ENCODE measurements around the gene FARSA. TPM values are rescaled to one million over a fixed set of nuclear protein-coding genes. Genes with fewer than 3 reads are reported as not detected.
A peak's percentile ranks its signal among the peaks of the same experiment; 100 is the strongest.

FARSA gene
- total RNA-seq, 2 donors from 2014 or later: 25.9 to 35.6 TPM

DNA sequence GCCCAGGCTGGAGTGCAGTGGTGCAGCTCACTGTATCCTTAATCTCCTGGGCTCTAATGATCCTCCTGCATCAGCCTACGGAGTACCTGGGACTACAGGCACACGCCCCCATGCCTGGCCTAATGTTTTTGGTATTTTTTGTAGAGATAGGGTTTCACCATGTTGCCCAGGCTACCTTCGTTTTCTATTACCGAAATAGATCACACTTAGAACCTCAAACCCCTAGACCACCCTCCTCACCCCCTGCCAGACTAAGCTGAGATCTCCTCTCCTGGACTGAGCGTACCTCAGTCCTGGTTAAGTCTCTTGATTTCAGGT, 46.9 kb downstream of the FARSA start:
- intact Hi-C loops (cut with DNase I): no loop called here
- DNase-seq (no peak), ATAC-seq (no peak)
- H3K9me3 ChIP-seq: peaks cover 0 to 6% (median 0%) of the 10 kb centered on the region in 3 donors
- 78 to 79% methylated on average over 5 of the region's 5 CpGs for WGBS, 2 donors
- H3K4me3 ChIP-seq: no peak overlapping the region
- no peaks in the 10 kb centered on the region for H3K27me3 ChIP-seq
- TF ChIP-seq, protein P1, sequence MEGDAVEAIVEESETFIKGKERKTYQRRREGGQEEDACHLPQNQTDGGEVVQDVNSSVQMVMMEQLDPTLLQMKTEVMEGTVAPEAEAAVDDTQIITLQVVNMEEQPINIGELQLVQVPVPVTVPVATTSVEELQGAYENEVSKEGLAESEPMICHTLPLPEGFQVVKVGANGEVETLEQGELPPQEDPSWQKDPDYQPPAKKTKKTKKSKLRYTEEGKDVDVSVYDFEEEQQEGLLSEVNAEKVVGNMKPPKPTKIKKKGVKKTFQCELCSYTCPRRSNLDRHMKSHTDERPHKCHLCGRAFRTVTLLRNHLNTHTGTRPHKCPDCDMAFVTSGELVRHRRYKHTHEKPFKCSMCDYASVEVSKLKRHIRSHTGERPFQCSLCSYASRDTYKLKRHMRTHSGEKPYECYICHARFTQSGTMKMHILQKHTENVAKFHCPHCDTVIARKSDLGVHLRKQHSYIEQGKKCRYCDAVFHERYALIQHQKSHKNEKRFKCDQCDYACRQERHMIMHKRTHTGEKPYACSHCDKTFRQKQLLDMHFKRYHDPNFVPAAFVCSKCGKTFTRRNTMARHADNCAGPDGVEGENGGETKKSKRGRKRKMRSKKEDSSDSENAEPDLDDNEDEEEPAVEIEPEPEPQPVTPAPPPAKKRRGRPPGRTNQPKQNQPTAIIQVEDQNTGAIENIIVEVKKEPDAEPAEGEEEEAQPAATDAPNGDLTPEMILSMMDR (IDR thresholded peaks at IDR 0.05): no peak
- no peak for TF ChIP-seq POLR2A (IDR thresholded peaks at IDR 0.05)
- H3K36me3 ChIP-seq (replicated peaks in 1 of 2; ENCODE audit: insufficient read depth in 1 of 2, low read depth in 2 of 2): no peaks in the 10 kb centered on the region
- peaks cover 26% of the 10 kb centered on the region for H3K4me1 ChIP-seq
- no peak overlapping the region for H3K27ac ChIP-seq

DNA sequence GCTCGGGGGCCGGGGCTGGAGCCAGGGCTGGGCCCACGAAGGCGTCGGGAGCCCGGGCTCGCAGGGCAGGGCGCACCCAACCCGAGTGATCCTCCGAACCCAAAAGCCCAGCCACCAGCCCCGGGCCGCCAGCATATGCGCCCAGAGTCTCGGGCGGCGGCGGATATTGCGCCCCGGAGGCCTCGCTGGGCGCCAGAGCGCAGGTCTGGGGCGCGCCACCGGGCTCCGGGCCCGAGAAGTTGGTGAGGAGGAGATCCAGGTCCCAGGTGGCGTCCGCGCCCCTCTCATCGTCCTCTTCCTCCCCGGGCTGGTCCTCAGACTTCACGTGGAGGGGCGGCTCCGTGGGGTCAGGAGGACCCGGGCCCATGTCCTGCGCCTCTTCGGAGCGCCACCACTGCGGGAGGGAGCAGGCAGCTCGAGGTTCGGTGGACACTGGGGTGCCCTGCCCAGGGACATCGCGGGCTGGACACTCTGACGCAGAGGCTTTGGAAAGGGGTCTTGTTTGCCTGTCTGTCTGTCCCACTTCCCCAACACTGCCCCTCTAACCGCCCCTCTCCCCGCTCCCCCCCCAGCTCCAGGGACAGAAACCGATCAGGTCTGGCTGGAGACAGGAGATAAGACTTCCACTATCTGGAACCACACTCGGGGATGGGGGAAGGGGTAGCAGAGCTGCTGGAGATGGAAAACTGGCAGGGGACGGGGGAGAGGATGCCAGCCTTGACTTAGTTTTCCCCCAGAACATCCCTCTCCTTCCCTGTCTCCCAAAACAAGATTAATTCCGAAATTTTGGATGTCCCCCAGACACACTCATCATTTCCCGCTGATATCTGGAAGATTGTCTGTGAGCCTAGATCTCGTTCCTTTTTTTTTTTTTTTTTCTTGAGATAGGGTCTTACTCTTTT, 47.5 kb downstream of the FARSA start:
- peak overlapping the region in 3 of 4 donors; percentile 29 to 70 (median 52) for H3K27ac ChIP-seq
- intact Hi-C loops (cut with DNase I): no loop called here
- peak overlapping the region in 1 of 2 donors; percentile 37 for H3K4me3 ChIP-seq
- no peaks in the 10 kb centered on the region for H3K27me3 ChIP-seq
- 8 to 18% methylated on average over 9 to 45 of the region's 53 CpGs for WGBS, 2 donors
- TF ChIP-seq, protein P1 (IDR thresholded peaks at IDR 0.05): no peak
- no peak for TF ChIP-seq POLR2A (IDR thresholded peaks at IDR 0.05)
- peaks cover 0 to 6% (median 0%) of the 10 kb centered on the region in 3 donors for H3K9me3 ChIP-seq
- H3K4me1 ChIP-seq: peaks cover 23% of the 10 kb centered on the region
- H3K36me3 ChIP-seq (replicated peaks in 1 of 2; ENCODE audit: insufficient read depth in 1 of 2, low read depth in 2 of 2): no peaks in the 10 kb centered on the region
- ATAC-seq (no peak), DNase-seq (no peak)

DNA sequence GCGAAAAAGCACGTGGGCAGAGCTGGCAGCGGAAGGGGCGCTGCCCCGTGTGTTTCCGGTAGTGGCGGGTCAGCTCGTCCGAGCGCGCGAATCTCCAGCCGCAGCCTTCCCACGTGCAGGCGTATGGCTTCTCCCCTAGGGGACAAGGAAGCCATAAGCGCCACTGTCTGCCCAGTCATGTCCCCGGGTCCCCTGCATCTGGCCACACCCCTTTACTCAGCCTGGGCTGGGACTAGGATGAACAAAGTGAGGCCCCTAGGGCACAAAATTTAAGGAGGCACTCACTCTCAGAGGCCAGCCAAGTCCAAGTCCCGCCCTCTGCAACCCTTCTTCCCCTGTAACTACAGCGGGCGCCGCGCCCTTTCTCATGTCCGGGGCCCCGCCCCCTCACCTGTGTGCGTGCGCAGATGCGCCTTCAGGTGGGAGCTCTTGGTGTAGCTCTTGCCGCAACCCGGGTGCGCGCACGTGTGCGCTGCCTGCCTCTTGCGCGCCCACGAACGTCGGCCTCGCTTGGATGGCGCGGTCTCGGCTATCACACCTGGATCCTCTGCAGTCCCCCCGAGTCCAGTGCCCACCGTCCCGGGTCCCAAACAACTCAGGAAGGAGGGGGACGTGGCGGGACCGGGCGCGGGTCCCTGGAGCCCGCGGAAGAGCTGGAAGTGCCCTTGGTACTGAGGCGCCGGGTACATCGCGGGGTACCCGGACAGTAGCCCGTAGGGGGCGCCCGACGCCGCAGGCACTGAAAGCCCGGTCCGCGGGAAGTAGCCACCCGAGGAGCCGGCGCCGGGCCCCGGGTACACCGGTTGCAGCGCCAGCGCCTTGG, 48.4 kb downstream of the FARSA start:
- Histone ChIP-seq H3K4me3 (peak overlapping the region in 1 of 2 donors; percentile 37), H3K27ac (peak overlapping the region in 3 of 4 donors; percentile 52 to 70 (median 56)), H3K9me3 (peaks cover 0 to 6% (median 0%) of the 10 kb centered on the region in 3 donors), H3K4me1 (peaks cover 24% of the 10 kb centered on the region), H3K27me3 (no peaks in the 10 kb centered on the region), H3K36me3 (replicated peaks in 1 of 2; ENCODE audit: insufficient read depth in 1 of 2, low read depth in 2 of 2) (no peaks in the 10 kb centered on the region)
- TF ChIP-seq, protein P1 (IDR thresholded peaks at IDR 0.05): peak; percentile 51 to 70 (median 64)
- peak; percentile 22 to 61 (median 56) for TF ChIP-seq POLR2A (IDR thresholded peaks at IDR 0.05)
- DNase-seq (peak; percentile 91 to 97 (median 94)), ATAC-seq (peak; percentile 64)
- intact Hi-C loops (cut with DNase I): no loop called here
- WGBS, 2 donors: 0 to 4% methylated on average over 11 to 73 of the region's 73 CpGs

DNA sequence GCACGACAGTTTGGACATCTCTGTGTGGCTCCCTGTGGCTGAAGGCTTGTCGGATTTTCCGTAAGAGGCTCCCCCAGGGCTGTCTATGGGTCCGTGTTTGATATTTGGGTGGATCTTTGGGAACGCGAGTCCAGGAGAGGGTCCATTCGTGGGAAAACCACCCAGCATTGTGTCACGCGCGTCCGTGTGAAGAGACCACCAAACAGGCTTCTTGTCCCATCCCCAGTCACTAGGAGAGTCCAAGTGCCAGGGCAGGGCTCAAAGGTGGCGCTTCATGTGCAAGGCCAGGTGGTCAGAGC, 48.9 kb downstream of the FARSA start:
- Histone ChIP-seq H3K36me3 (replicated peaks in 1 of 2; ENCODE audit: insufficient read depth in 1 of 2, low read depth in 2 of 2) (no peaks in the 10 kb centered on the region), H3K4me3 (no peak overlapping the region), H3K27ac (peak overlapping the region in 3 of 4 donors; percentile 52 to 70 (median 56)), H3K4me1 (peaks cover 25% of the 10 kb centered on the region), H3K9me3 (peaks cover 0 to 6% (median 0%) of the 10 kb centered on the region in 3 donors), H3K27me3 (no peaks in the 10 kb centered on the region)
- WGBS, 2 donors: 60 to 71% methylated on average over 11 to 12 of the region's 12 CpGs
- TF ChIP-seq POLR2A (IDR thresholded peaks at IDR 0.05): no peak
- TF ChIP-seq, protein P1 (IDR thresholded peaks at IDR 0.05): no peak
- DNase-seq (no peak), ATAC-seq (no peak)
- intact Hi-C loops (cut with DNase I): no loop called here

Measured in body of pancreas (tissue), 4 donors.